VCaP (cell line): ENCODE results near the gene PLEKHG2.

Experiments
- H3K27ac ChIP-seq: fragments of 450-650 bp; 2 replicates; pipeline ENCODE4 v1.5.1; 2017
- TF ChIP-seq, protein P1 (sequence below): fragments of 450-650 bp; conservative IDR thresholded peaks from 2 replicates; pipeline ENCODE4 v1.5.1; 2017; ENCODE audit warnings: mild to moderate bottlenecking, moderate library complexity

Gene PLEKHG2

DNA sequence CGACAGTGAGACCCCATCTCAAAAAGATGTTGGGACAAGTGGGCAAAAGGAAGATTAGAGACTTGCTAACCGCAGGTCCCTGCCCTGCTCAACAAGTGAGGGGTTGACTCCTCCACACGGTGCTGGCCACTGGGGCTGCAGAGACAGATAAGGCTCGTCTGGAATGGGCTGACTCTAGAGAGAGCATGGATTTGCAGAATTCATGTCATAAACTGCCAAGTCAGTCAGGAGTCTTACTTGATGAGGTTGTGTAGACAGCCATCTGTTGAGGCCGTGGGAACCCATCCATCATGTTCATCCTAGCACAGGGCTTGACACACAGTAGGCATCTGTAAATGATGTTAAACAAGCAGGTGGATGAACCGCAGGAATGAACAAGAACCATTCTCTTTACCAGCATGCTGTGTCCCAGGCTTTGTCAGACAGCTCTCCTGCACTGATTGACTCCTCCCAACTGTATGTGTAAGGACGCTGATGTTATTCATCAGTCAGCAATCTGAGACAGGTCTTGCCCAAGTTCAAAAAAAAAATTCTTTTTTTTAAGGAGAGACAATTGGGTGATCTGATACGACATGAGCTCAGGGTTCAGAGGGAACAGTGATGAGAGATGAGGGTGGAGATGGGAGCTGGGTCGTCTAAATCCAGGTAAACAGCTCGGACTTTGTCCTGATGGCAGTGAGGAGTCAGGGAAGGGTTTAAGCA, 30.4 kb upstream of the PLEKHG2 start:
- TF ChIP-seq, protein P1, sequence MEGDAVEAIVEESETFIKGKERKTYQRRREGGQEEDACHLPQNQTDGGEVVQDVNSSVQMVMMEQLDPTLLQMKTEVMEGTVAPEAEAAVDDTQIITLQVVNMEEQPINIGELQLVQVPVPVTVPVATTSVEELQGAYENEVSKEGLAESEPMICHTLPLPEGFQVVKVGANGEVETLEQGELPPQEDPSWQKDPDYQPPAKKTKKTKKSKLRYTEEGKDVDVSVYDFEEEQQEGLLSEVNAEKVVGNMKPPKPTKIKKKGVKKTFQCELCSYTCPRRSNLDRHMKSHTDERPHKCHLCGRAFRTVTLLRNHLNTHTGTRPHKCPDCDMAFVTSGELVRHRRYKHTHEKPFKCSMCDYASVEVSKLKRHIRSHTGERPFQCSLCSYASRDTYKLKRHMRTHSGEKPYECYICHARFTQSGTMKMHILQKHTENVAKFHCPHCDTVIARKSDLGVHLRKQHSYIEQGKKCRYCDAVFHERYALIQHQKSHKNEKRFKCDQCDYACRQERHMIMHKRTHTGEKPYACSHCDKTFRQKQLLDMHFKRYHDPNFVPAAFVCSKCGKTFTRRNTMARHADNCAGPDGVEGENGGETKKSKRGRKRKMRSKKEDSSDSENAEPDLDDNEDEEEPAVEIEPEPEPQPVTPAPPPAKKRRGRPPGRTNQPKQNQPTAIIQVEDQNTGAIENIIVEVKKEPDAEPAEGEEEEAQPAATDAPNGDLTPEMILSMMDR, result no peak
- H3K27ac ChIP-seq, result no peak overlapping the region

GRCh38 chr19:39382991-39383828, 29.3 kb upstream of the PLEKHG2 start:
- H3K27ac ChIP-seq, result no peak overlapping the region
- TF ChIP-seq, protein P1, result no peak

DNA sequence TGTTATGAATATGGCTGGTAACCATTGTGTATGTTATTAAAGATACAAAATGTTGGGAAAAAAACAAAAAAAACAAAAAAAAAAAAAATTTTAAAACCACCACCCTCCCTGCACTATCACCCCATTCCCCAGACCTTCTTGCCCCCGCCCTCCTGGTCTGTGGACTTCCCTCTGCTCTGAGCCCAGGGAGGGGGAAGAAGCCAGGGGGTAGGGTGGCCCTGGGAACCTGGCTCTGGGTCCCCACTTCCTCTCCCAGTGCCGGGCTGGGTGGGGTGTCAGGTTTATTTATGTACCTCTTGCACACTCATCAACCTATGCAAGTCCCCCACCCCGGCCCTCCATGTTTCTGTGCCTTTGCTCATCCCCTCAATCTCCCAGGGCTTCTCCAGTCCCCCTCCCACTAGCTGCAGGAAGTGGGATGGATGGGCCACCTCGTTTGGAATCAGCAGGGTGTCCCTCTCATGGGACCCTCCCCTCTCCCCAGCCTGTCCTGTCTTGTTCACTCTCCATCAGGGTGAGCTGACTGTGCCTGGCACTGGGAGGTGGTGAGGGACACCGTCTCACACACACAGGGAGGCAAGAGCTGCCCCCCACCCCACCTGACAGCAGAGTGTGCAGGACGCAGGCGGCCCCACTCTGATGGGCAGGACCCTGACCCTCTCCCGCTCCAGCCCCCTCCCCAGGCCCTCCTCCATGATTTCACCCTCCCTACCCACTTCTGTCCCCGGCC, 27.5 kb upstream of the PLEKHG2 start:
- no peak overlapping the region for H3K27ac ChIP-seq

GRCh38 chr19:39385629-39386411, 26.6 kb upstream of the PLEKHG2 start:
- TF ChIP-seq, protein P1, result no peak
- H3K27ac ChIP-seq, result no peak overlapping the region

More for the DNA sequence above, 27.5 kb upstream of the PLEKHG2 start:
- TF ChIP-seq, protein P1, result no peak

- TF ChIP-seq, protein P1, result no peak
- no peak overlapping the region for H3K27ac ChIP-seq
Observed at GRCh38 chr19:39386557-39386956, 25.9 kb upstream of the PLEKHG2 start.

DNA sequence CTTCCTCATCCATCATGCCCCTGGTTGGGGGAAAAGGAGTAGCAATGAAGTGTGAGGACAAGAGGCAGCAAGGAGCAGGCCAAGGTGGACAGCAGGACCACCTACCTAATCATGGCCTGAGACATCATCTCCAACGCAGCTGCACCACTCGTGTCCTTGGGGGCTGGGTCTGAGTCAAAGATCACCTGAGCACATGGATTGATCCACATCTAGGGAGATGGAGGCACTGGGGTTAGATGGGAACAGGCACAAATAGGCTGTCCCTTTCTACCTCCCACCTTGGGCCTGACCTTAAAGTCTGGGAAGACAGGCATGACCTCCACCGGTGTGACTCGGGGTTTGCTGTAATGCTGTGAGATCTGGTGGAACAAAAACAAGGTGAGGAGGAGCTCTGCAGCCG, 23.8 kb upstream of the PLEKHG2 start:
- TF ChIP-seq, protein P1, result no peak
- no peak overlapping the region for H3K27ac ChIP-seq
